ENCODE data around the gene NRIP3. TPM values are rescaled to one million over a fixed set of nuclear protein-coding genes. Genes with fewer than 3 reads are reported as not detected.

The NRIP3 gene
- total RNA-seq, 1 donor = 6.2 TPM

DNA sequence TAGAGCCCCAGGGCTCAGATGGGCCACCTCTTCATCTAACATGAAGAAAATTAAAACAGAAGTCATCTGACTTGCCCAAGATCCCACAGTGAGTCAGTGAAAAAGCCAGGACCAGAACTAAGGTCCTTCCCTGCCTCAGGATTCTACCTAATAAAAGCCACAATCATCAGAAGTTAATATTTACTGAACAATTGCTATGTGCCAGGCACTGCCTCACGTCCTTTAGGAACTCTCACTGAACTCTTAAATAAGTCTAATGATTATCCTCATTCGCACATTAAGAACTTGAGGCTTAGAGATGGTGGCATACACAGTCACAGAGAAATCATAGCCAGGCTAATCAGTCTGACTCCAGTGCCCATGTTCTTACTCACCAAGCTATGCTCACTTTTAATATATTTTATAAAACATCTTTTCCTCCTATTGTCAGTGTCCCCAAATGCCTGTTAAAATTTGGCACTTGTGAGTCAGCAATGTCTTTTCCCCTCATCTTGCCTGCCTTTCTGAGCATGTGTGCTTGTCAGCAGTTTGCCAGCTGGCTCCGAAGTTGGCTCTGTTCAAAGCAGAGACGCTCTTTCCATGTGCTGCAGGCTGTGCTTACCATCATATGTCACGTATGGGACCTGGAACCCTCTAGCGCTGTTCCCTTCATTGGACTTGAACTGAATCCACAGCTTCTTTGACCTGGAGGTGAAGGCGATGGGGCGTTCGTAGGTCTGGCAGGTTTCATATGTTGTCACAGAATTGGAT is 21.5 kb upstream of the NRIP3 start:
- Histone ChIP-seq H3K27me3 (ENCODE audit: insufficient read depth, low read length) (no peaks in the 10 kb centered on the region), H3K4me2 (ENCODE audit: insufficient read depth, low read length) (no peak overlapping the region), H3K4me1 (ENCODE audit: insufficient read depth, low read length) (no peaks in the 10 kb centered on the region), H3K27ac (ENCODE audit: low read depth, low read length) (no peak overlapping the region), H4K20me1 (ENCODE audit: insufficient read depth, low read length) (no peaks in the 10 kb centered on the region), H3K4me3 (ENCODE audit: insufficient read depth, low read length) (no peak overlapping the region), H3K36me3 (ENCODE audit: insufficient read depth, low read length) (no peaks in the 10 kb centered on the region), H2AFZ (ENCODE audit: low read length) (no peak overlapping the region), H3K9me3 (ENCODE audit: low read depth, low read length) (no peaks in the 10 kb centered on the region), H3K79me2 (ENCODE audit: insufficient read depth, low read length) (no peaks in the 10 kb centered on the region)
- TF ChIP-seq, protein P1, sequence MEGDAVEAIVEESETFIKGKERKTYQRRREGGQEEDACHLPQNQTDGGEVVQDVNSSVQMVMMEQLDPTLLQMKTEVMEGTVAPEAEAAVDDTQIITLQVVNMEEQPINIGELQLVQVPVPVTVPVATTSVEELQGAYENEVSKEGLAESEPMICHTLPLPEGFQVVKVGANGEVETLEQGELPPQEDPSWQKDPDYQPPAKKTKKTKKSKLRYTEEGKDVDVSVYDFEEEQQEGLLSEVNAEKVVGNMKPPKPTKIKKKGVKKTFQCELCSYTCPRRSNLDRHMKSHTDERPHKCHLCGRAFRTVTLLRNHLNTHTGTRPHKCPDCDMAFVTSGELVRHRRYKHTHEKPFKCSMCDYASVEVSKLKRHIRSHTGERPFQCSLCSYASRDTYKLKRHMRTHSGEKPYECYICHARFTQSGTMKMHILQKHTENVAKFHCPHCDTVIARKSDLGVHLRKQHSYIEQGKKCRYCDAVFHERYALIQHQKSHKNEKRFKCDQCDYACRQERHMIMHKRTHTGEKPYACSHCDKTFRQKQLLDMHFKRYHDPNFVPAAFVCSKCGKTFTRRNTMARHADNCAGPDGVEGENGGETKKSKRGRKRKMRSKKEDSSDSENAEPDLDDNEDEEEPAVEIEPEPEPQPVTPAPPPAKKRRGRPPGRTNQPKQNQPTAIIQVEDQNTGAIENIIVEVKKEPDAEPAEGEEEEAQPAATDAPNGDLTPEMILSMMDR (IDR thresholded peaks at IDR 0.05; ENCODE audit: extremely low read depth, low read depth, low read length) = no peak
- DNase-seq (ENCODE audit: insufficient read length, low spot score, missing footprints) = no peak

DNA sequence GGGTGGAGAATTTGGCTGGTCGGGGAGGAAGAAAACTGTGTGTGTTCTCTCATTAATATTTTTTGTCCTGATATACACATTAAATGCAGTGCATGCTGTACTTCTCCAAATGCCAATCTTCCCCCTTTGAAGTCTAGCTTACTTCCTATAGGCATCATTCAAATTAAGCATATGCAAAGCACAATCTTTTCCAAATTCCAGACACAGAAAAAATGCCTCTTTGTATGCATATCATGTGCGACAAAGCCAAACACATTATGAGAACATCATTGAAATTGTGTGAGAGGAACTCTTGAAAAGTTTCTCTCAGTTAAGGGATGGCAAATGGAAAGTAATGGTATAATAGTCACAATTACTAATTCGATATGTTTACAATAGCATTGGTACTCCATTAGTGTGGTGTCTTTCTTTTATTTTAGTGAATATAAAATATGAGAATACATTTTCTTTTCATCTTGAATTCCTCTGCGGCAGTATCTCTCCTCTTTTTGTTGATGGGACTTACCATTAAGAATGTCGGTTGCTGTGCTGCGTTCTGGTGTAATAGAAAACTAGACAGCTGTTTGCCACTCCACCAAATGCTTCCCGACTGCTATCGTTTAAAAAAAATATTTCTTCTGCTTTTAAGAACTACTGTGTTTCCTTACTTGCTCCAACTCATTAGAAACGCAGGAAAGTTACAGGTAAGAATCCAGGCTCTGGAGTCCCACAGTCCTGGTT is 19.3 kb upstream of the NRIP3 start:
- Histone ChIP-seq H3K79me2 (ENCODE audit: insufficient read depth, low read length) (no peaks in the 10 kb centered on the region), H3K9me3 (ENCODE audit: low read depth, low read length) (no peaks in the 10 kb centered on the region), H3K27me3 (ENCODE audit: insufficient read depth, low read length) (no peaks in the 10 kb centered on the region), H2AFZ (ENCODE audit: low read length) (no peak overlapping the region), H3K4me1 (ENCODE audit: insufficient read depth, low read length) (no peaks in the 10 kb centered on the region), H4K20me1 (ENCODE audit: insufficient read depth, low read length) (no peaks in the 10 kb centered on the region), H3K27ac (ENCODE audit: low read depth, low read length) (no peak overlapping the region), H3K4me3 (ENCODE audit: insufficient read depth, low read length) (no peak overlapping the region), H3K36me3 (ENCODE audit: insufficient read depth, low read length) (no peaks in the 10 kb centered on the region), H3K4me2 (ENCODE audit: insufficient read depth, low read length) (no peak overlapping the region)
- TF ChIP-seq, protein P1 (IDR thresholded peaks at IDR 0.05; ENCODE audit: extremely low read depth, low read depth, low read length) = no peak
- no peak for DNase-seq (ENCODE audit: insufficient read length, low spot score, missing footprints)

DNA sequence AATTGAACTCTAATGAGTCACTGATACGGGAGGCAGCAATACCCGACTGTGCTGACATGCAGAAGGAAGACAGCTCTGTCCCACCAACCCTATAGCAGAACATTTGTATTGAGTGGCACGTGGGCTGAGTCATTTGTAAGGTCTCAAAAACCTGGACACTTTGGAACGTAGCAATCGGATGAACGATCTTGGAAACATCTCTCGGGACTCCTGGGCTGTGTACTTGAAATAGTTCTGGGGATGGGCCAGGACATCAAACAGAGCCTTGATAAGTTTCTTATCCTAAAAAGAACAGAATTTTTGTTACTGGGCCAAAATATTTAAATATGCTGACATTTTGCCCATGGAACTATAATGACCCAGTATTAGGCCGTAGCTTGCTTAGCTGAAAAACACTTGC is 17.1 kb upstream of the NRIP3 start:
- no peaks in the 10 kb centered on the region for H3K9me3 ChIP-seq (ENCODE audit: low read depth, low read length)
- no peak overlapping the region for H2AFZ ChIP-seq (ENCODE audit: low read length)
- TF ChIP-seq, protein P1 (IDR thresholded peaks at IDR 0.05; ENCODE audit: extremely low read depth, low read depth, low read length) = no peak
- no peaks in the 10 kb centered on the region for H3K79me2 ChIP-seq (ENCODE audit: insufficient read depth, low read length)
- H3K27ac ChIP-seq (ENCODE audit: low read depth, low read length) = no peak overlapping the region
- H3K36me3 ChIP-seq (ENCODE audit: insufficient read depth, low read length) = no peaks in the 10 kb centered on the region
- no peak overlapping the region for H3K4me2 ChIP-seq (ENCODE audit: insufficient read depth, low read length)
- no peak overlapping the region for H3K4me3 ChIP-seq (ENCODE audit: insufficient read depth, low read length)
- peaks cover 4% of the 10 kb centered on the region for H3K4me1 ChIP-seq (ENCODE audit: insufficient read depth, low read length)
- no peak for DNase-seq (ENCODE audit: insufficient read length, low spot score, missing footprints)
- H3K27me3 ChIP-seq (ENCODE audit: insufficient read depth, low read length) = no peaks in the 10 kb centered on the region
- no peaks in the 10 kb centered on the region for H4K20me1 ChIP-seq (ENCODE audit: insufficient read depth, low read length)

DNA sequence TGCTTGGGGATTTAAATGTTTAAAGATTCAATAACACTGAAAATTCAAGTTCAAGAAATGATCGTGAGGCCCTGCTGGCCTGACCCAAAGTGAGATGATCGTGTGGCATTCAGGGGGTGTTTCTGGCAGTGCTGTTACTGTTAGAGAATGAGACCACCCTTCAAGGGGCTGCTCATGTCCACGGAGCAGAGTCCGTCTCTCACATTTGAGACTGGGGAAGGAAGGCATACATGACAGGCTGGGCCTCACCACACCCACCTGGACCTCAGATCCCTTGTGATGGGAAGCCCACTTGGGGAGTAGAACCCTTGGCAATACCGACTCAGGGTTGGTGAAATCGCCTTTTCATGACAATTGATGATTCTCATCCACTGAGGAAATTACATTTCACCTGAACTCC is 16.1 kb upstream of the NRIP3 start:
- TF ChIP-seq, protein P1 (IDR thresholded peaks at IDR 0.05; ENCODE audit: extremely low read depth, low read depth, low read length) = no peak
- Histone ChIP-seq H2AFZ (ENCODE audit: low read length) (no peak overlapping the region), H3K4me3 (ENCODE audit: insufficient read depth, low read length) (no peak overlapping the region), H3K27ac (ENCODE audit: low read depth, low read length) (no peak overlapping the region), H3K9me3 (ENCODE audit: low read depth, low read length) (no peaks in the 10 kb centered on the region), H3K4me2 (ENCODE audit: insufficient read depth, low read length) (no peak overlapping the region), H3K27me3 (ENCODE audit: insufficient read depth, low read length) (no peaks in the 10 kb centered on the region), H3K4me1 (ENCODE audit: insufficient read depth, low read length) (peaks cover 6% of the 10 kb centered on the region), H4K20me1 (ENCODE audit: insufficient read depth, low read length) (no peaks in the 10 kb centered on the region), H3K79me2 (ENCODE audit: insufficient read depth, low read length) (no peaks in the 10 kb centered on the region), H3K36me3 (ENCODE audit: insufficient read depth, low read length) (no peaks in the 10 kb centered on the region)
- DNase-seq (ENCODE audit: insufficient read length, low spot score, missing footprints) = no peak
